HG03064 (cell line): ENCODE results near the gene ARL6IP1.

ENCODE experiments used
- ATAC-seq: cut with Tn5 transposase; IDR thresholded peaks from one replicate; pipeline ENCODE4 v1.9.1; 2021; ENCODE audit warnings: low read depth; ENCODE audit not compliant: unreplicated experiment

Gene ARL6IP1

GRCh38 chr16:18801145-18801972 is at the start of gene ARL6IP1:
ARL6IP1 (minus strand) TSS chr16:18801549; CDS start chr16:18801466, 83 bp downstream.
- peak; percentile 88 for ATAC-seq

GRCh38 chr16:18846416-18846815 is 45.1 kb upstream of the ARL6IP1 start:
- no peak for ATAC-seq

GRCh38 chr16:18842565-18842964 is 41.2 kb upstream of the ARL6IP1 start:
- no peak for ATAC-seq

GRCh38 chr16:18841833-18842525 is 40.6 kb upstream of the ARL6IP1 start:
- ATAC-seq = no peak

- ATAC-seq = no peak
Observed at GRCh38 chr16:18839555-18839954, 38.2 kb upstream of the ARL6IP1 start.

- no peak for ATAC-seq
Observed at GRCh38 chr16:18836702-18837101, 35.4 kb upstream of the ARL6IP1 start.

- no peak for ATAC-seq
Observed at GRCh38 chr16:18834864-18835263, 33.5 kb upstream of the ARL6IP1 start.

- ATAC-seq = no peak
Observed at GRCh38 chr16:18833707-18834505, 32.6 kb upstream of the ARL6IP1 start.

GRCh38 chr16:18832613-18833012 is 31.3 kb upstream of the ARL6IP1 start:
- no peak for ATAC-seq

- ATAC-seq = no peak
Observed at GRCh38 chr16:18832006-18832405, 30.7 kb upstream of the ARL6IP1 start.

- no peak for ATAC-seq
Observed at GRCh38 chr16:18829251-18829650, 27.9 kb upstream of the ARL6IP1 start.

GRCh38 chr16:18827890-18828289 is 26.5 kb upstream of the ARL6IP1 start:
- no peak for ATAC-seq

GRCh38 chr16:18816286-18816685 is 14.9 kb upstream of the ARL6IP1 start:
- ATAC-seq = no peak

- no peak for ATAC-seq
Observed at GRCh38 chr16:18811925-18812324, 10.6 kb upstream of the ARL6IP1 start.

- ATAC-seq = no peak
Observed at GRCh38 chr16:18809165-18809564, 7.8 kb upstream of the ARL6IP1 start.

- ATAC-seq = no peak
Observed at GRCh38 chr16:18805257-18805773, 4.0 kb upstream of the ARL6IP1 start.

- ATAC-seq = no peak
Observed at GRCh38 chr16:18804540-18804939, 3.2 kb upstream of the ARL6IP1 start.

GRCh38 chr16:18803569-18804462 is 2.5 kb upstream of the ARL6IP1 start:
- ATAC-seq = no peak

GRCh38 chr16:18802767-18803343 is 1.5 kb upstream of the ARL6IP1 start:
- ATAC-seq = no peak

- ATAC-seq = no peak
Observed at GRCh38 chr16:18800775-18801144, 589 bp downstream of the ARL6IP1 start.
